ENCODE data around the gene SYTL2.
"Not testable (repeated sequence)": the region's sequence is repeated elsewhere in the genome, so short reads cannot be mapped to it uniquely, and the experiment has no call there.

The SYTL2 gene

GRCh38 chr11:85810871-85811611, at the start of gene SYTL2:
TSS of gene SYTL2 (minus strand) at chr11:85811141. CDS start at chr11:85757725, 53,416 bp downstream.
- peak; percentile 72 for DNase-seq

- DNase-seq = not testable (repeated sequence)
Measured at GRCh38 chr11:85859541-85859940, 48.6 kb upstream of the SYTL2 start.

DNA sequence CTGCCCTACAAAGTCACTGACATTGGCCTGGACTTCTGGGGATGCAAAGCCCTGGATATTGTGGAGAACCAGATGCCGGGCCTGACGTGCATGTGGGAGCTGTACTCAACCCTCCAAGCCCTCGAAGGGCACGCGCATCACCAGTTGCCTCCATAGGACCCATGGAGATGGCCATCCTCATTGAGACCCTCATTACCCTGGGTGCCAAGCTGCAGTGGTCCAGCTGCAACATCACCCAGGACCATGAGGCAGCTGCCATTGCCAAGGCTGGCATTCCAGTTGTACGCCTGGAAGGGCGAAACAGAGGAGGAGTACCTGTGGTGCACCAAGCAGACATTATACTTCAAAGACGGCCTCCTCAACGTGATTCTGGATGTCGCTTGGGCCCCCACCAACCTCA, 46.2 kb upstream of the SYTL2 start:
- no peak for DNase-seq

GRCh38 chr11:85855341-85855656, 44.4 kb upstream of the SYTL2 start, which contains the start of gene CCDC83:
TSS of gene CCDC83 (plus strand) at chr11:85855383. CDS start at chr11:85865124, 9,741 bp downstream.
- peak; percentile 43 for DNase-seq

DNA sequence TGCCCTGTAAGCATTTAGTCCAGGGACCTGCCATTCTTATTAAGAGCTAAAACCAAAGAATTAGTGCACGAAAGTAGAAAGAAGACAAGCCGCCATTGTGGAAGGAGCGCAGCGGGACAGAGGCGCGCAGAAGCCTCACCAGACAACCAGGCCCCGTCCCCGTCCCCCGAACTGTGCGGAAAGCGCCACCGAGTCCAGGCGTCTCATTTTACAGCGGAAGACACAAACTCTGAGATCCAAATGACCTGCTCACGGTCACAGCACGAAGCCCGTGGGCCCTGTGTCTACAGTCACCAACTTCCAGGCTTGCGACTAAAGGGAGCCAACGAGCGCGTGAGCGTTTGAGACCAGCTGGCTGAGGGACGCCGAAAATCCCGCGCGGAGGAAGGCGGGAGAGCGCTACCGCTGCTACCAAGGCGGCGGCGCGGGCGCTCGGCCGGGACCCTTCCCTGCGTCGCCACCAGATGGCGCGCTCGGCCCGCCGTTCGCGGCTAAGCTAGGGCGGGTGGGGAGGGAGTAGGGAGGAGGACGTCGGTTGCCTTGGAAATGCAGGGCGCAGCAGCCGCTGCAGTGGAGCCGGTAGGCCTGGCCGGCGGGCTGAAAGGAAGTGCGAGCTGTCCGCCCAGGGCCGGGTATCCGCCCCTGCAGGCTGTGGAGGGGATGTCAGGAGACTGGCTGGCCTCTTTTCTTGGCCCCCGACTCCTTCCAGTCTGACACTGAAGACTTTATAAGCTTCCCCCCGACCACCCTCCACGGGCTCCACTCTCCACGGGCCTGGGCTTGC, 43.8 kb upstream of the SYTL2 start:
- peak; percentile 87 for DNase-seq

DNA sequence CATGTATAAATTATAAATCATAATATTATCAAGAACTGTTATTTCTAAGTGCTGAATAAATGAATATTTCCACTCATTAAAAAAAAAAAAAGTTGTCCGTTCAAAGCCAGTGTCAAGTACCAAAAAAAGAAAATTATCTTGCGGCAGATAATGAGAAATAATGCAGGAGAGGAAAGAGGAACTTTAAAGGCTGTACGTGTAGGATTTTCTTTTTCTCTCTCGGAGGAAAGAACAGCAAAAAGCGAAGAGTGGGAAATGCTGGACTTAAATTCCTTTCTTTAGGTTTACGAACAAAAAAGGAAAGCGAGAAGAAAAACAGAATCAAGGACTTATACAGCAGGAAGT, 43.2 kb upstream of the SYTL2 start:
- DNase-seq = no peak

GRCh38 chr11:85853541-85853940, 42.6 kb upstream of the SYTL2 start:
- not testable (repeated sequence) for DNase-seq

DNA sequence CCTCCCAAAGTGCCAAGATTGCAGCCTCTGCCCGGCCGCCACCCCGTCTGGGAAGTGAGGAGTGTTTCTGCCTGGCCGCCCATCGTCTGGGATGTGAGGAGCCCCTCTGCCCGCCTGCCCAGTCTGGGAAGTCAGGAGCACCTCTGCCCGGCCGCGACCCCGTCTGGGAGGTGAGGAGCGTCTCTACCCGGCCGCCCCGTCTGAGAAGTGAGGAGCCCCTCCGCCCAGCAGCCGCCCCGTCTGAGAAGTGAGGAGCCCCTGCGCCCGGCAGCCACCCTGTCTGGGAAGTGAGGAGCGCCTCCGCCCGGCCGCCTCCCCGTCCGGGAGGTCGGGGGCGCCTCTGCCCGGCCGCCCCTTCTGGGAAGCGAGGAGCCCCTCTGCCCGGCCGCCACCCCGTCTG, 41.8 kb upstream of the SYTL2 start:
- not testable (repeated sequence) for DNase-seq

GRCh38 chr11:85848556-85848955, 37.6 kb upstream of the SYTL2 start:
- no peak for DNase-seq

GRCh38 chr11:85848006-85848405, 37.1 kb upstream of the SYTL2 start:
- no peak for DNase-seq

GRCh38 chr11:85847436-85847835, 36.5 kb upstream of the SYTL2 start:
- no peak for DNase-seq

GRCh38 chr11:85845124-85845631, 34.2 kb upstream of the SYTL2 start:
- DNase-seq = no peak

DNA sequence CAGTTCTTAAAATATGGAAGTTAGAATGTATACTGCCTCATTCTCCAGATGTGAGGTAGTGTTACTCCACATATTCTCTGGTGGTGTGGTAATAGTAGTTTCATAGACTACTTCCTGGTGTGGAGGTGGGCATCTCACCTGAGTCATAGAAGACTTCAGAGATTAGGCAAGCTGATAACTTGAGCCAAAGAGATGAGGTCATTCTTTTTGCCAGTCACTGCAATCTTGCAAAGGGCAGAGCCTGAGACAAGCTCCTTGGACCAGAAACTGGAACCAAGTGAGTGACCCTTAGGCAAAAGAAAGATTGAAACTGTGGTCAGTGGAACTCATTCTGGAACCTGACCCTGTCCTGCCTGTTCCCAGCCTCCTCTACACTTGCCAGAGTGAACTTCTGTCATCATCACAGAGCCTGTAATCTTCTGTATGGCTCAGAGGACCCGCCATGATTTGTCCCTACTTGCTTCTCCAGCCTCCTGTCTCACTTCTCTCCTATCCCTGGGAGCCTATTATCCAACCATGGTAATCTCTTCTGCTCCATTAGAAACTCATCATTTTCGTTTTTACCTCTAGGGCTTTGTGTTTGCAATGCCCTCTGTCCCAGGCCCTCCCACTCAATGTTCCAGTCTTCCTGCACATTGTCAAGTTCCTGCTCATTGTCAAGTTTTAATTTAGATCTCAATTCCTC, 33.6 kb upstream of the SYTL2 start:
- no peak for DNase-seq

DNA sequence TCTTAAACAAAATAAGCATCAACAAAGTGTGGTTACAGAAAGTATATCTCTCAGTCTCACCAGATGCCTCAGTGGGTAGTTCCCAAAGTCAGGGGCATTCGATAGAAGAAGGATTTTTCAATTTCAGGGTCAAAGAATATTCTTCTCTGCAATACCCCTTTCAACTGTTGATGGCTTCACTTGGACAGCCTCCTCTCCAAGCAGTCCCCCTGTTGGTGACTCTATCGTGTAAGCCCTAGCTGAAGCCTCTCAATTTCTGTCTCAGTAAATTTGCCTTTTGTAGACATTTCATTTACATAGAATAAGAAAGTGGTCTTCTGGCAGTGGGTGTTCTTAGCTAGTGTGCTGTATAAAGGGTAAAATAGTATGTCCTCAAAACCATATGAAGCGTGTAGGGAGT, 33.0 kb upstream of the SYTL2 start:
- DNase-seq = no peak

DNA sequence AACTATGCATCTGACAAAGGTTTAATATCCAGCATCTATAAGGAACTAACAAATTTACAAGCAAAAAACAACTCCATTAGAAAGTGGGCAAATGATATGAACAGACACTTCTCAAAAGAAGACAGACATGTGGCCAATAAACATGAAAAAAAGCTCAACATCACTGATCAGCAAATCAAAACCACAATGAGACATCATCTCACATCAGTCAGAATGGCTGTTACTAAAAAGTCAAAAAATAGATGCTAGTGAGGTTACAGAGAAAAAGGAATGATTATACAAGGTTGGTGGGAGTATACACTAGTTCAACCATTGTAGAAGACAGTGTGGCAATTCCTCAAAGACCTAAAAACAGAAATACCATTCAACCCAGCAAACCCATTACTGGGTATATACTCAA, 30.0 kb upstream of the SYTL2 start:
- not testable (repeated sequence) for DNase-seq

DNA sequence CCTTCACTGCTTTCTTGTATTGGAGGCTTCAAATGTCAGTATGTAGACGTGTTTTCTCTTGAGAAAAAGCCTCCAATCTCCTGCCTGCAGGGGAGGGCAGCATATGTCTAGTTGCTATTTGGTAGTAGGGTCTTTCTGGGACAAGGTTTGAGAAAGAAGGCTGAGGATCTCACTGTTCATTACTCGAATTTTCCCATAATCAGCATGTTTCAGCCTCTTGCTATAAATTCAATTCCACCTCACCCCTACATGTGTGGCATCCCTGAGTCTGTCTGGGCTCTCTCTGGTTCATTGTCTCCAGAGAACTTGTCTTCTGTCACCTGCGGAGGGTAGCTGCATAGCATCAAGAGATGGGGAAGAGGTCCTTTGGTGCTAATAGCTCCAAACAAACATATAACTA, 24.8 kb upstream of the SYTL2 start:
- DNase-seq = no peak

DNA sequence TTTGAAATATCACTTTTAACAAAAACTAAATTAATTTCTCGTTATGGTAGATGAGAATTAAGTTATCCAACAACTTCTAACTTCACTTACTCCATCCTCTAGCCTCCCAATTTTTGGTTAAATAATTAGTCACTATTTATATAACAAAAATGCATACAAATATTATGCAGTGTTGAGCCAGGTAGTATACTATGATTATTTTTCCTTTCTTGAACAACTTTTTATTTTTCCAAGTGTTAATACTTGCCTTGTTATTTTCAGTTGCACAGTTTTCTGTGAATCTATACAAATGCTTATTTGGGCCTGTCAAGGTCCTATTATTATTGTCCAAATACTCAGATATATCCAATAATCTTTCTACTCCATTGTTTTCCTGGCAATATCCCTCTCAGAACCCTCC, 24.3 kb upstream of the SYTL2 start:
- DNase-seq = no peak

- no peak for DNase-seq
Measured at GRCh38 chr11:85831050-85831449, 20.1 kb upstream of the SYTL2 start.

GRCh38 chr11:85829172-85829571, 18.2 kb upstream of the SYTL2 start:
- no peak for DNase-seq

DNA sequence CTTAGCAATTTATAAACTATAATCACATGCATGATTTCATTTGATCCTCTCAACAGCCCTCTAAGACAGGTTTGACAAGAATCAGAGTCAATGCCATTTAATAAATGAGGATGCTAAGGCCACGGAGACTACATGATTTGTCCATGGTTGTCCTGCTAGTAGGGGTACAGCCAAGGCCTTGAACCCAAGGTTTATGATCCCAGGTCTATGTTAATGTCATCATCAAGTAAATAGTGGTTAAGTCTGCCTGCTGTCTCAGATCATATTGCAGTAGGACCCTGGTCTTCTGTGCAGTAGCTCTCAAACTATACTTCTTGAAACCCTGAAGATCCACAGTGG, 17.7 kb upstream of the SYTL2 start:
- no peak for DNase-seq

DNA sequence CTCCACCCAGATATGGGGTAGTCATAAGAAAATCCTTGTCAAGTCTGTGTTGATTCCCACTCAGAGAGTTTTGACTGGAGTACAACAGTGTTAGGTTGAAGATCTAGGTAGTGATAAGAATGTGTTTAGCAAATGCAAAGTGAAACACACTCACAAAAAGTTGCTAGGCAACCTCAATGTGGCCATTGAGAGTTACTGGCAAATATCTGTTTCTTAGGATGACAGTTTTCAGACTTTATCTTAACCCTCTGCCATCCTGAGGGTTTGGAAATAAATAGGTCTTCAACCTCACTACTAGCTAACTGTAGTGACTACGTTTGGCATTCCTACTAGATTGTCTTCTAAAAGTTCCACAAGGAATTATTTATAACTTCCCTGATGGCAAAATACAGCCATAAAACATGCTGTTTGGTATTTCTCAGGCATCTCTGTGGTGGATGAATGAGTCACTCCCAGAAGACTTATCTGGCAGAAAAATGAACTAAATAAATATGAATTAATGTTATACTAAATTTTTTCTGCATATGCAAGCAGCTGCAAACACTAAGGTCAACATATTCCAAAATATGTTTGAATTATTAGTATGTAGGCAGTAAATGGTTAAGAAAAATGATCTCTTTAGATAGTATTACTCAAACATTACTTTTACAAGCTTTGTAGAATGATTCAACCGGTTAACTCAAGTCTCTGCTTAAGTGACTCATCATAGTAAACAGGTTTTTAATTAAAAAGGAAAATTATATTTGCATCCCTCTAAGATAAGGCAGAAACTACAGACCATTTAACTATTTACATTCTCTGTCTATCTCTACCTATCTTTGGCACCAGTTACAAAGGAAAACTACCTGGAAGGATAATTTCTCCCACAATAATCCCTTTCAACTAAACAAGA, 17.1 kb upstream of the SYTL2 start:
- no peak for DNase-seq

GRCh38 chr11:85826116-85826855, 15.3 kb upstream of the SYTL2 start:
- DNase-seq = peak; percentile 56

Measured in NCI-H82 (cell line).